ENCODE measurements around the gene PUDP.
"Not testable (repeated sequence)": the region's sequence is repeated elsewhere in the genome, so short reads cannot be mapped to it uniquely, and the experiment has no call there.

Gene PUDP

GRCh38 chrX:7188672-7189071 is 40.7 kb upstream of the PUDP start:
- TF ChIP-seq CTCF (IDR thresholded peaks at IDR 0.05; ENCODE audit: low read depth, low read length, missing control alignments): no peak
- Histone ChIP-seq H3K36me3 (replicated peaks) (no peaks in the 10 kb centered on the region), H3K4me3 (ENCODE audit: low read depth, low read length) (no peak overlapping the region), H3K27me3 (replicated peaks) (no peaks in the 10 kb centered on the region), H3K27ac (no peak overlapping the region)
- DNase-seq: no peak
- in situ Hi-C loops (cut with HindIII; ENCODE audit: low pct_ligation_motif_present, low sequenced_read_pairs): no loop called here

GRCh38 chrX:7184816-7185215 is 36.9 kb upstream of the PUDP start:
- Histone ChIP-seq H3K27me3 (replicated peaks) (no peaks in the 10 kb centered on the region), H3K36me3 (replicated peaks) (no peaks in the 10 kb centered on the region), H3K4me3 (ENCODE audit: low read depth, low read length) (no peak overlapping the region), H3K27ac (no peak overlapping the region)
- TF ChIP-seq CTCF (IDR thresholded peaks at IDR 0.05; ENCODE audit: low read depth, low read length, missing control alignments): no peak
- DNase-seq: no peak
- in situ Hi-C loops (cut with HindIII; ENCODE audit: low pct_ligation_motif_present, low sequenced_read_pairs): no loop called here

GRCh38 chrX:7179446-7179845 is 31.5 kb upstream of the PUDP start:
- H3K36me3 ChIP-seq (replicated peaks): no peaks in the 10 kb centered on the region
- DNase-seq: no peak
- H3K27me3 ChIP-seq (replicated peaks): no peaks in the 10 kb centered on the region
- in situ Hi-C loops (cut with HindIII; ENCODE audit: low pct_ligation_motif_present, low sequenced_read_pairs): no loop called here
- no peak overlapping the region for H3K4me3 ChIP-seq (ENCODE audit: low read depth, low read length)
- TF ChIP-seq CTCF (IDR thresholded peaks at IDR 0.05; ENCODE audit: low read depth, low read length, missing control alignments): no peak
- H3K27ac ChIP-seq: no peak overlapping the region

- DNase-seq; H3K36me3 ChIP-seq (replicated peaks); H3K27ac ChIP-seq; in situ Hi-C loops (cut with HindIII; ENCODE audit: low pct_ligation_motif_present, low sequenced_read_pairs); H3K27me3 ChIP-seq (replicated peaks); H3K4me3 ChIP-seq (ENCODE audit: low read depth, low read length): not testable (repeated sequence)
These were observed 30.9 kb upstream of the PUDP start for GRCh38 chrX:7178859-7179258.

GRCh38 chrX:7170898-7171297 is 22.9 kb upstream of the PUDP start:
- no peaks in the 10 kb centered on the region for H3K36me3 ChIP-seq (replicated peaks)
- no peak overlapping the region for H3K4me3 ChIP-seq (ENCODE audit: low read depth, low read length)
- in situ Hi-C loops (cut with HindIII; ENCODE audit: low pct_ligation_motif_present, low sequenced_read_pairs): no loop called here
- peak; percentile 7 for DNase-seq
- TF ChIP-seq CTCF (IDR thresholded peaks at IDR 0.05; ENCODE audit: low read depth, low read length, missing control alignments): peak; percentile 62
- no peak overlapping the region for H3K27ac ChIP-seq
- no peaks in the 10 kb centered on the region for H3K27me3 ChIP-seq (replicated peaks)

- no peak overlapping the region for H3K27ac ChIP-seq
- no peak overlapping the region for H3K4me3 ChIP-seq (ENCODE audit: low read depth, low read length)
- no peaks in the 10 kb centered on the region for H3K27me3 ChIP-seq (replicated peaks)
- no peak for DNase-seq
- TF ChIP-seq CTCF (IDR thresholded peaks at IDR 0.05; ENCODE audit: low read depth, low read length, missing control alignments): no peak
- in situ Hi-C loops (cut with HindIII; ENCODE audit: low pct_ligation_motif_present, low sequenced_read_pairs): no loop called here
- H3K36me3 ChIP-seq (replicated peaks): no peaks in the 10 kb centered on the region
These were observed 21.7 kb upstream of the PUDP start for GRCh38 chrX:7169627-7170026.

All from brain microvascular endothelial cell (primary cell).